Measurements from ENCODE around the gene FRMD4A. TPM values are rescaled to one million over a fixed set of nuclear protein-coding genes. Genes with fewer than 3 reads are reported as not detected.

FRMD4A gene
- total RNA-seq, 1 experiment from 2014 or later = 7.0 TPM

GRCh38 chr10:14160299-14160698 is 170.4 kb downstream of the FRMD4A start:
- Mint-ChIP-seq H3K36me3 (ENCODE audit: insufficient read depth, unreplicated experiment) (no peaks in the 10 kb centered on the region), H3K4me3 (ENCODE audit: low read depth, unreplicated experiment) (no peak overlapping the region), H3K9me3 (ENCODE audit: low read depth, unreplicated experiment) (no peaks in the 10 kb centered on the region), H3K27me3 (ENCODE audit: unreplicated experiment) (peaks cover 99% of the 10 kb centered on the region), H3K27ac (ENCODE audit: unreplicated experiment) (no peak overlapping the region), H3K4me1 (ENCODE audit: low read depth, unreplicated experiment) (no peaks in the 10 kb centered on the region)
- intact Hi-C loops (cut with micrococcal nuclease; ENCODE audit: unreplicated experiment) = no loop called here
- CTCF ChIA-PET = no interaction called here
- BruUV-seq (replicated peaks) = no TSS peak
- no peak for DNase-seq
- no peak for TF ChIP-seq CTCF (IDR thresholded peaks at IDR 0.05; ENCODE audit: unreplicated experiment)

GRCh38 chr10:14158575-14158974 is 172.1 kb downstream of the FRMD4A start:
- Mint-ChIP-seq H3K9me3 (ENCODE audit: low read depth, unreplicated experiment) (no peaks in the 10 kb centered on the region), H3K4me1 (ENCODE audit: low read depth, unreplicated experiment) (no peaks in the 10 kb centered on the region), H3K4me3 (ENCODE audit: low read depth, unreplicated experiment) (no peak overlapping the region), H3K27ac (ENCODE audit: unreplicated experiment) (no peak overlapping the region), H3K36me3 (ENCODE audit: insufficient read depth, unreplicated experiment) (no peaks in the 10 kb centered on the region), H3K27me3 (ENCODE audit: unreplicated experiment) (peaks cover 96% of the 10 kb centered on the region)
- BruUV-seq (replicated peaks) = no TSS peak
- DNase-seq = no peak
- no peak for TF ChIP-seq CTCF (IDR thresholded peaks at IDR 0.05; ENCODE audit: unreplicated experiment)
- intact Hi-C loops (cut with micrococcal nuclease; ENCODE audit: unreplicated experiment) = no loop called here
- CTCF ChIA-PET = no interaction called here

GRCh38 chr10:14156104-14156503 is 174.6 kb downstream of the FRMD4A start:
- BruUV-seq (replicated peaks) = no TSS peak
- intact Hi-C loops (cut with micrococcal nuclease; ENCODE audit: unreplicated experiment) = no loop called here
- DNase-seq = no peak
- no peak for TF ChIP-seq CTCF (IDR thresholded peaks at IDR 0.05; ENCODE audit: unreplicated experiment)
- CTCF ChIA-PET = no interaction called here
- H3K9me3 Mint-ChIP-seq (ENCODE audit: low read depth, unreplicated experiment) = no peaks in the 10 kb centered on the region
- H3K4me3 Mint-ChIP-seq (ENCODE audit: low read depth, unreplicated experiment) = no peak overlapping the region
- peaks cover 91% of the 10 kb centered on the region for H3K27me3 Mint-ChIP-seq (ENCODE audit: unreplicated experiment)
- H3K36me3 Mint-ChIP-seq (ENCODE audit: insufficient read depth, unreplicated experiment) = no peaks in the 10 kb centered on the region
- H3K4me1 Mint-ChIP-seq (ENCODE audit: low read depth, unreplicated experiment) = no peaks in the 10 kb centered on the region
- H3K27ac Mint-ChIP-seq (ENCODE audit: unreplicated experiment) = no peak overlapping the region

GRCh38 chr10:14153570-14154055 is 177.1 kb downstream of the FRMD4A start:
- CTCF ChIA-PET = interaction anchor here (0.5 kb wide), 1 partner anchor 281 kb away, joined by 3 read pairs; no protein-coding TSS in a partner anchor
- no peaks in the 10 kb centered on the region for H3K9me3 Mint-ChIP-seq (ENCODE audit: low read depth, unreplicated experiment)
- H3K36me3 Mint-ChIP-seq (ENCODE audit: insufficient read depth, unreplicated experiment) = no peaks in the 10 kb centered on the region
- DNase-seq = no peak
- no peak overlapping the region for H3K4me3 Mint-ChIP-seq (ENCODE audit: low read depth, unreplicated experiment)
- BruUV-seq (replicated peaks) = no TSS peak
- H3K27ac Mint-ChIP-seq (ENCODE audit: unreplicated experiment) = no peak overlapping the region
- TF ChIP-seq CTCF (IDR thresholded peaks at IDR 0.05; ENCODE audit: unreplicated experiment) = no peak
- H3K4me1 Mint-ChIP-seq (ENCODE audit: low read depth, unreplicated experiment) = no peaks in the 10 kb centered on the region
- peaks cover 81% of the 10 kb centered on the region for H3K27me3 Mint-ChIP-seq (ENCODE audit: unreplicated experiment)
- intact Hi-C loops (cut with micrococcal nuclease; ENCODE audit: unreplicated experiment) = no loop called here
